OCI-LY7 (cell line): ENCODE results near the gene ZXDC.

Experiments used
- CTCF ChIP-seq: fragments of 200-600 bp; sonication (generic); conservative IDR thresholded peaks from 2 replicates; pipeline ENCODE4 v1.5.1; 2014; ENCODE audit warnings: mild to moderate bottlenecking, antibody characterized with exemption, low read length, moderate library complexity, mixed read lengths
- EZH2phosphoT487 ChIP-seq: fragments of 200-600 bp; sonication (generic); IDR thresholded peaks from 2 replicates; pipeline ENCODE4 v1.6.1; 2018; ENCODE audit warnings: low read depth, borderline replicate concordance, mild to moderate bottlenecking, mixed run types, antibody characterized with exemption, low read length, moderate library complexity, mixed read lengths

- no peak for TF ChIP-seq CTCF
- TF ChIP-seq EZH2phosphoT487 = no peak
Measured at GRCh38 chr3:126512916-126513650, 37.4 kb upstream of the ZXDC start.
